T-helper 1 cell (primary cell): ENCODE measurements around the gene IFNL2.
"Not testable (repeated sequence)": the region's sequence is repeated elsewhere in the genome, so short reads cannot be mapped to it uniquely, and the experiment has no call there.

Source experiments
- DNase-seq, 5 donors: peaks; one replicate each; pipeline ENCODE4 v3.0.0-alpha.2; 2012 to 2020

Gene IFNL2

DNA sequence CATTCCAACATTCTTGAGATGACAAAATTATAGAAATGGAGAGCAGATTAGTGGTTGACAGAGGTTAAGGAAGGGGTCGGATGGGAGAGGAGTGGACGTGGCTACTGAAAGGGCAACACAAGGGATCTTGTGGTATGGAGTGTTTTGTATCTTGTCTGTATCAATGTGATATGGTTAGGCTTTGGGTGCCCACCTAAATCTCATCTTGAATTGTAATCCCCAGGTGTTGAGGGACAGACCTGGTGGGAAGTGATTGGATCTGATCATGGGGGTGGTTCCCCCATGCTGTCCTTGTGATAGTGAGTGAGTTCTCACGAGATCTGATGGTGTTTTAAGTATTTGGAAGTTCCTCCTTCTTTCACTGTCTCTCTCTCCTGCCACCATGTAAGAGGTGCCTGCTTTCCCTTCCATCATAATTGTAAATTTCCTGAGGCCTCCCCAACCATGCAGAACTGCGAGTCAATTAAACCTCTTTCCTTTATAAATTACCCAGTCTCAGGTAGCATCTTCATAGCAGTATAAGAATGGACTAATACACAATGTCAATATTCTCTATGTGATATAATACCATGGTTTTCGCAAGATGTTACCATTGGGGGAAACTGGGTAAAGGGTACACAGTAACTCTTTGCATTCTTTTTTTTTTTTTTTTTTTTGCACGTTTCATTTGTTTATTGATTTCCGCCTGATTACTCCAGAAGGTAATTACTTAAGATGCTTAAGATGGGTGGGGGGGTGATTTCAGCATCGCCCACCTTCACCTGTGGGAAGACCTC lies 14.6 kb upstream of the IFNL2 start:
- DNase-seq = no peak

DNA sequence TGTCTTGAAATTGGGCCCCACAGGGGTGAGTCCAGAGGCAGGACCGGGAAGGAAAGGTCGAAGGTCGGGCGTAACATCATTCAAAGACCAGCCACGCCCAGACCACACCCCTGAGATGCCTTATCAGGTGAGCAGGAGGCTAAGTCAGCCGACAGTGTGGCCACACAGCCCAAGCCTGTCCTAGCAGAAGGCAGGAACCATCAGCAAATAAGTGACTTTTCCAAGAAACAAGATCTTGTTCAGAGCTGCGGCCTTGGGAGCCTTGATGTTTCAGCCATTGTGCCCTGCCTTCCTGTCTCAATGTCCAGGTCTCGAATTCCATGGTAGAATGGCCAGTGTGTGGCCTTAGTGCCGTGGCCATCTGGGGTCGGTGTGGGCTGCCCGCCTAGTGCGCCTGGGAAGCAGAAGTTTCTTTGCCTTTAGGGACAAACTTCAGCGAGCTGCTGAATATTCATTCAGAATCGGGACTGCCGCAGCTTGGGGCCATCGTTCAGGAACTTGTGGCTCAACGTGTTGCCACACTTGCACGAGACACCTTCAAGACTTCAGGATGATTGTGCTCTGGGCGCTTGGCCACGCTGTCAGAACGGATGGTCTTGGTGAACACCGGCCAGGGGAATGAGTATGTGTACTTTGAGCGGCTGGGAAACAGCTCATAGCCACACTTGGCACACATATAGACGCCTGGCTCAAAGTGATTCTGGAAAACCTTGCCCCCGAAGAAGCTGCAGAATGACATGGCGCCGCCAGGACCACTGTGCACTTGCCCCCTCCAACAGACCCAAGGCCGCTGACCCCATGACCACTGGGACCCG lies 13.5 kb upstream of the IFNL2 start:
- no peak for DNase-seq

DNA sequence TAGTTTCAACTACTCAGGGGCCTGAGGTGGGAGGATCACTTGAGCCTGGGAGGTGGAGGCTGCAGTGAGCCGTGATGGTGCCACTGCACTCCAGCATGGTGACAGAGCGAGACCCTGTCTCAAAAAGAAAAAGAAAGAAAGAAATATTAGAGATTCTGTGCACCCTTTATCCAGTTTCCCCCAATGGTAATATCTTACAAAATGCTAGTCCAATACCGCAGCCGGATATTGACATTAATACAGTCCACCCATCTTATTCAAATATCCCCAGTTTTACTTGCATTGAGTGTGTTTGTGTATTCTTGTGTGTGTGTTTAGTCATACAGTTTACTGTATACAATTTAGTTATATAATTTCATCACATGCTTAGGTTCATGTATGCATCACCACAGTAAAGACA lies 11.0 kb upstream of the IFNL2 start:
- no peak for DNase-seq

DNA sequence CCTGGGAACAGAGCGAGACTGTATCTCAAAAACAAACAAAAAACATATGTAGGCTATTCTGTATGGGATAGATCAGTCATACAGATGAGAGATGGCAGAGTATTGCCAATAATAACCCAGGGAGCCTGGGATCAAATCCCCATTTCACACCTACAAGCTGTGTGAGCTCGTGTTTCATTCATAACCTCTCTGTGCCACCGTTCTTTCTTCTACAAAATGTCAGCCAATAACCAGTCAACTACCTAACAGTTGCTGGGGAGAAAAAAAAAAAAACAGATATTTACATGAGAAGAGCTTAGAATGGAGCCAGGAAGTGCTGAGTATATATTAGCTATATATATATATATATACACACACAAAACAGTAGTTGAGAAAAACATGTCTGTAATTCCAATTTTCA lies 6.5 kb upstream of the IFNL2 start:
- no peak for DNase-seq

DNA sequence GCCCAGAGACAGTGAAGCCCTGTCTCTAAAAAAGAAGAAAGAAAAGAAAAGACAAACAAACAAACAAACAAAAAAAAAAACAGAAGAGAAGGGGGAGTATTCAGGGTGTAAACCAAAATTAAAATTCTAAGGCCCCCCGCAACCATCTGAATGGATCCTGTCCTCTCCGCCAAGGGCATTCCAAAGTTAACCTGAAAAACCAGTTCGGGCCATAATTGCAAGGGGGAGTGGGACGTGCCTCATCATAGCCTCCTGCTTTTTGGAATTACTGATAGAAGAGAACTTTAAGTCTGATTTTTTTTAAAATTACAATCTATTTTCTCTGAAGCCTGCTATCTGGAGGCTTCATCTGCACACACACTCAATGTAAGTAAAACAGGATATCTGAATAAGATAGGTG lies 5.7 kb upstream of the IFNL2 start:
- DNase-seq = no peak

DNA sequence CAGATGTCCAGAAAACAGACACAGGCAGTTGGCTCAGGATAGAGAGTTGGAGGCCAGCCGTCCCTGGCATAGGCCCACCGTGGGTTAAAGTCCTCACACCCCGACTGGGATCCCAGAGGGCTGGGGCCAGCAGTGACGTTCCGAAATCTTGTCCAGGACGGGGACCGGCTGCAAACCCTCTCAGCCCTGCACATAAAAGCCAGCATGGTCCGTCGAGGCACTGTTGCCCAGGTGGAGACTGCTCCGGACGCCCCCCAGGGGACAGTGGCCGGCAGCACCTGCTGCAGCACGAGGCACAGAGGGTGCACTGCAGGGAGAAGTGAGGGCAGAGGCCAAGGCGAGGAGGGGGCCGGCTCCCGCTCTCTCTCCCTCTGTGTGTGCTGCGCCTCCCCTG lies 4.3 kb upstream of the IFNL2 start:
- DNase-seq = no peak

DNA sequence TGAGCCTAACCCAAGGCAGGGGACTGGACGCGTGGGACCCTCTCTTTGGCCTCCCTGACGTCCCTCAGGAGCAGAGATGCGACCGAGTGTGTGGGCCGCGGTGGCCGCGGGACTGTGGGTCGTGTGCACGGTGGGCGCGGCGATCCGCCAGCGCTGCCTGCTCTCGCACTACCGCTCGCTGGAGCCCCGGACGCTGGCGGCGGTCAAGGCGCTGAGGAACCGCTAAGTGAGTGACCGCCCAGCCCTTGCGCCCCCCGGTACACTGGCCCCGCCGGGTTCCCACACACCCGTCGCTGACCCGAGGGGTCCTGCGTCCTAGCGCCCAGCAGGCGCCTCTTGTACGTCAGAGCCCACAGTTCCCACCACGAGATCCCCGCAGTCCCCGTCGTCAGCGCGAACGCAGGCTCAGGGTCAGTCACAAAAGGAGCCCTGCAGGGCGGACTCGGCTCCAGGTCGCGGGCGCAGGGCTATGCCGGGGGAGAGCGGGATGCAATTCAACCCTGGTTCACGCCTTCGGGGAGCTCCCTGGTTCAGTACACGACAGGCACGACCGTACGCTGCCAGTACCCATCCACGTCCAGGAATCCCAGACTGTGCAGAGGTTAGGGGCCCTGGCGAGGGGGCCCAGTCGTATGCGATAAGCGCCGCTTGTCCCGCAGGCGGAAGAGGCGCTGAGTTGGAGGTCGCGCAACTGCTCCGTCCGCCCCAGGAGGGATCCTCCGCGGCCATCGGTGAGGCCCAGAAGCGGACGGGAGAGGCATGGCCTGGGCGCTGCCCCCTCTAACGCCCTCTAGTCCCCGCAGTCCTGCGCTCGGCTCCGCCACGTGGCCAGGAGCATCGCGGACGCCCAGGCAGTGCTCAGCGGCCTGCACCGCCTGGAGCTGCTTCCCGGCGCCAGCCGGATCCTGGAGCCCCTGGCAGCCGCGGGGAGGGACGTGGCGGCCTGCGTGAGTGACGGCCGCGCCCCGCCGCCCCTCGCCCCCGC lies 3.6 kb upstream of the IFNL2 start:
- DNase-seq = no peak

DNA sequence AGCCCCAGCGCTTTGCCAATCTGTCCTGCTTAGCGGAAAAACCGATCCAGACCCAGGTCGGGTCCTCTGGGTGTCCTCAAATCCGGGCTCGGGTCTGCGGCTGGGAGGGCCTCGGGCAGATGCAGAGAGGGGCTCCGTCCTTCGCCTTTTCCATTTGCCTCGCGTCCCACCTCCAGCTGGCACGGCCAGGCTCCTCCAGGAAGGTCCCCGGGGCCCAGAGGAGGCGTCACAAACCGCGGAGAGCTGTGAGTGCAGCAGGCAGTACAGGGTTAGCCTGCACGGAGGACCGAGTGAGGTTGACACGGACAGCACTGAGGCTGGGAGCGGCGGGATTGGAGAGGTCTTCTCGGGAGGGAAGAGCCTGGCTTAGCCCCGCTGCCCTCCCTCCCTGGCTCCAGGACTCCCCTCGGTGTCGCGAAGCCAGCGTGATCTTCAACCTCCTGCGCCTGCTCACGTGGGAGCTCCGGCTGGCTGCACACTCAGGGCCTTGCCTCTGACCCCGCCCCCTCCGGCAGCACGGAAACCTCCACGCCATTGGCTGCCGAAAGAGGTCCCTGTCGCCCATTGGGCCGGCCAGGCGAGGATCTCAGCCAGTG lies 2.8 kb upstream of the IFNL2 start:
- DNase-seq = no peak

DNA sequence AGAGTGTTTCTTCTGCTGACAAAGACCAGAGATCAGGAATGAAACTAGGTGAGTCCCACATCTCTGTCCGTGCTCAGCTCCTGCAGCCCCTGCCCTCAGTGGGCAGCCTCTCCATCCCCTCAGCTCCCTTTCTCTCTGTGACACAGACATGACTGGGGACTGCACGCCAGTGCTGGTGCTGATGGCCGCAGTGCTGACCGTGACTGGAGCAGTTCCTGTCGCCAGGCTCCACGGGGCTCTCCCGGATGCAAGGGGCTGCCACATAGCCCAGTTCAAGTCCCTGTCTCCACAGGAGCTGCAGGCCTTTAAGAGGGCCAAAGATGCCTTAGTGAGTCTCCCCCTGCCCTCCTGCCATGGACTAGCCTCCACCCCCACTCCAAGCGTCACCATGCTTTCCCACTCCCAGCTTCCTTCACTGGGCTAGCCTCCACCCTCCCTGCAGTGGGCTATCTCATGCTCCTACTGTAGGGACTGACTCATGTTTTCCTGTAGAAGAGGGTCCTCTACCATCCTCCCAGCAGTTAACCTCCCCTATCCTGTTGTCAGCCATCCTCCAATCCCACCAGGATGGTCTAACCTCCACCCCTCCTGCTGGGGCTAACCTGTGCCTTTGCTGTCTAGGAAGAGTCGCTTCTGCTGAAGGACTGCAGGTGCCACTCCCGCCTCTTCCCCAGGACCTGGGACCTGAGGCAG lies 481 bp downstream of the IFNL2 start:
- not testable (repeated sequence) for DNase-seq

DNA sequence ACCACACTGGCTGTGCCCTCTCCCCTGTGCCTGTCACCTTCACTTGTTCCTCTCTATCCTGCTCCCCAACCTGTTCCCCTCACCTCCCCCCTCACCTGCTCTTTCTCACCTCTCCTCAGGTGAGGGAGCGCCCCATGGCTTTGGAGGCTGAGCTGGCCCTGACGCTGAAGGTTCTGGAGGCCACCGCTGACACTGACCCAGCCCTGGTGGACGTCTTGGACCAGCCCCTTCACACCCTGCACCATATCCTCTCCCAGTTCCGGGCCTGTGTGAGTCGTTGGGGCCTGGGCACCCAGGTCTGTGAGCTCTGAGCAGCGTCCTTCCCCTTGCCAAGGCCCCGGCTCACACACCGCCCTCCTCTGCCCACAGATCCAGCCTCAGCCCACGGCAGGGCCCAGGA lies 1.2 kb downstream of the IFNL2 start:
- not testable (repeated sequence) for DNase-seq

DNA sequence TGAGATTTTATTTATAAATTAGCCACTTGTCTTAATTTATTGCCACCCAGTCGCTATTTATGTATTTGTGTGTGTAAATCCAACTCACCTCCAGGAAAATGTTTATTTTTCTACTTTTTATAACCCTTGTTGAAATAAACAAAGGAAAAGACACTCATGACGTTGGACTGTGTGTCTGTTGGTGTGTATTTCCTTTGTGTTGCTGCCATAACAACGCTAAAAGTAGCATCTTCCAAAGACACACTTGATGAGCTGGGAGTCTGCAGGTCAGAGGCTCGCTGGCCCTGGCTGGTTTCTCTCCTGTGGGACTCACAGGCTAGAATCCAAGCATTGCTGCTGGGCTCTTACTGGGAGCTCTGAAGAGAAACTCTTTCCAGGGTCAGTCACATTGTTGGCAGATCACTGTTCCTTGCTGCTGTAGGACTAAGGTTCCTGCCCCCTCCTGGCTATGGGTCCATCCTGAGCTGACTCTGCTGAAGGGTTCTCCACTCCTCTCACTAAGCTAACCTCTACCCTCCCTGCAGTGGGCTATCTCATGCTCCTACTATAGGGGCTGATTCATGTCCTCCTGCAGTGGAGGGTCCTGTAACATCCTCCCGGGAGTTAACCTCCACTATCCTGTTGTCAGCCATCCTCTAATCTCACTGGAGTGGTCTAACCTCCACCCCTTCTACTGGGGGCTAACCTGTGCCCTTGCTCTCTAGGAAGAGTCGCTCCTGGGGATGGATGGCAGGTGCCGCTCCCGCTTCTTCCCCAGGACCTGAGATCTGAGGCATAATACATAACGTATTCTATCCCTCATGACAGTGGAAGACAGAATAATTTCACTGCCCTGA lies 2.1 kb downstream of the IFNL2 start:
- no peak for DNase-seq

DNA sequence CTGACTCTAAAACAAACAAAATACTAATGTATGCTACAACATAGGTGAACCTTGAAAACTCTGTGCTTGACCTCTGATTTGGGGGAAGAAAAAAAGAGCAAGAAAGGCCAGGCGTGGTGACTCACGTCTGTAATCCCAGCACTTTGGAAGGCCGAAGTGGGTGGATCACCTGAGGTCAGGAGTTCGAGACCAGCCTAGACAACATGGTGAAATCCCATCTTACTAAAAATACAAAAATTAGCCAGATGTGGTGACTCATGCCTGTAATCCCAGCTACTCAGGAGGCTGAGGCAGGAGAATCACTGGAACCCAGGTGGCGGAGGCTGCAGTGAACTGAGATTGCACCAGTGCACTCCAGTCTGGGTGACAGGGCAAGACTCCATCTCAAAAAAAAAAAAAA lies 5.7 kb downstream of the IFNL2 start:
- not testable (repeated sequence) for DNase-seq

DNA sequence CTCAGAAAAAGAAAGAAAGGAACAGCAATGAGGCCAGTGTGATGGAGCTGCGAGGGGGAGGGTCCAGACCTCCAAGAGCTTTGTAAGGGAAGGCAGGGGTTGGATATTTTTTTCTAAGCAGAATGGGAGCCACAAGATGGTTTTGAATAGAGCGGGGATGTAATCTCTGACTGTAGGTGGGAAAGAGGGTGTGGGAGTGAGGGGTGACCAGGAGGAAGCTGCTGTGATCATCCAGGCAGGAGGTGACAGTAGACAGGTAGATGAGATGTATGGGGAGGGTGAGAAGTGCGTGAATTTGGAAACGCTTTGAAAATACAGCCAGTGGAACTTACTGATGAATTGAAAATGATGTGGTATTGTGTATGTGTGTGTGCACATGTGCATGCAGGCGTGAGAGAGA lies 7.4 kb downstream of the IFNL2 start:
- no peak for DNase-seq

DNA sequence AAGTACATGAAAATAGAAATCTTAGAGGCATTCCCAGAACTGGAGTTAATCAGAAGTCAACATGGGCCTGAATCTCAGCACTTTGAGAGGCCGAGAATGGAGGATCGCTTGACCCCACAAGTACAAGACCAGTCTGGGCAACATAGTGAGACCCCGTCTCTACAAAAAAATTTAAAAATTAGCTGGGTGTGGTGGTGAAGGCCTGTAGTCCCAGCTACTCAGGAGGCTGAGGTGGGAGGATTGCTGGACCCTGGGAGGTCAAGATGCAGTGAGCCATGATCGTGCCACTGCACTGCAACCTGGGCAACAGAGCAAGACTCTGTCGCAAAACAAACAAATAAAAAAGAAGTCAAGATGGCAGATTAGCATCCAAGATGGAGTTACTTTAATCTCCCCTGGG lies 8.5 kb downstream of the IFNL2 start:
- no peak for DNase-seq

DNA sequence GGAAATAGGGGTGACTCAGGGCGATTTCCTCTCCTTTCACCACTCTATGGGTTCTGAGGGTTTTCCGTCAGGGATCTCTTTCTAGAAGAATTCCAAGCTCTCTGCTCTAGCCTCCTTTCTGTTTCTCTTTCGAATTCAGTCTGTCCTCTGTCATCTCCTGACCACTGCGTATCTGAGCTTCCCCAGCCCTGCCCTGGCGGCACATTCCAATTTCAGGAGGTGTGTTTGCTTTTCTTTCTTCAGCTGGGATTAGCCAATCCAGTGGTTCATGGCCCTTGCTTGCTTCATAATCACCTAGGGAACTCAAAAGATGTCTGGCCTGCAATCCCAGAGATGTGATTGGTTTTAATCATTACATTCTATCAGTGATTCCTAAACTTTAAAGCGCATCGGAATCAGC lies 9.4 kb downstream of the IFNL2 start:
- no peak for DNase-seq

DNA sequence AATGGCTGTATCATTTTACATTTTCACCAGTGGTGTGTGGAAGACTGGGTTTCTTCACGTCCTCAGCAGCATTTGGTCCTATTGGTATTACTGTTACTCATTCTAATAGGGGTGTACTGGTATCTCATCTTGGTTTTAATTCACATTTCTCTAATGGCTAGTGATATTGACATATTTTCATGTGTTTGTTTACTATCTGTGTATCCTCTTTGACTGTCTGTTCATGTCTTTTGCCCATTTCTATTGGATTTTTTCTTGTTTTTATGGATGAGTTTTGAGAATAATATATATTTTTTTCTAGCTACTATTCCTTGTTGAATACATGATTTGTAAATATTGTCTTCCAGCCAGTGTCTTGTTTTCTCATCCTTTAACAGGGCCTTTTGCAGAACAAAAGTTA lies 13.8 kb downstream of the IFNL2 start:
- no peak for DNase-seq

DNA sequence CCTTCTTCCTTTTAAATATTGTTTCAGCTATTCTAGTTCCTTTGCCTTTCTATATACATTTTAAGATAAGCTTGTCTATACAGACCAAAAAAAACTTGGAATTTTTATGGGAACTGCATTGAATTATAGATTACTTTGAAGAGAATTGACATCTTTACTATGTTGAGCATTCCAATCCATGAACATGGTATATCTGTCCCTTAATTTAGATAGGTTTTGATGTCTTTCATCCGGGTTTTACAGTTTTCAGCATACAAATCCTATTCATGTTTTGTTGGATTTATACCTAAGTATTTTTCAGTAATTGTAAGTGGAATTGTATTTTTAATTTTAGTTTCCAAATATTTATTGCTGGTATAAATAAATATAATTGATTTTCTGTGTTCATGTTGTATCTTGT lies 15.8 kb downstream of the IFNL2 start:
- no peak for DNase-seq

DNA sequence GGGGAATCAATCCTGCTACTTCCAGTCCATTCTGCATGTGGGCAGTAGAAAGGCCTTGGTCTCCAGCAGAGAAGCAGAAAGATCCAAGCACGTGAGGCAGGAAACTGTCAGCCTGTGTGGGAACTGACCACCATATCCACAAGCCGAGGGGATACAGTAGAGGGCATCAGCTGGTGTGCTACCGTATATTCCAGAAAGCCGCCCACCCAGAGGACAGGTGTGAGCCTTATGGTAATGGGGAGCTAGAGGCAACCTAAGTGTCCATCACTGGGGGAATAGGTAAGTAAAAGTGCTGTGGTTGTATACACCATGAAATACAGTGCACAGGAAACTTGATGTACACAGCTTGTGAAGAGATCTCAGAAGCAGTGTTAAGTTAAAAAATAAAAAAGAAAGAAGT lies 25.2 kb downstream of the IFNL2 start:
- no peak for DNase-seq

DNA sequence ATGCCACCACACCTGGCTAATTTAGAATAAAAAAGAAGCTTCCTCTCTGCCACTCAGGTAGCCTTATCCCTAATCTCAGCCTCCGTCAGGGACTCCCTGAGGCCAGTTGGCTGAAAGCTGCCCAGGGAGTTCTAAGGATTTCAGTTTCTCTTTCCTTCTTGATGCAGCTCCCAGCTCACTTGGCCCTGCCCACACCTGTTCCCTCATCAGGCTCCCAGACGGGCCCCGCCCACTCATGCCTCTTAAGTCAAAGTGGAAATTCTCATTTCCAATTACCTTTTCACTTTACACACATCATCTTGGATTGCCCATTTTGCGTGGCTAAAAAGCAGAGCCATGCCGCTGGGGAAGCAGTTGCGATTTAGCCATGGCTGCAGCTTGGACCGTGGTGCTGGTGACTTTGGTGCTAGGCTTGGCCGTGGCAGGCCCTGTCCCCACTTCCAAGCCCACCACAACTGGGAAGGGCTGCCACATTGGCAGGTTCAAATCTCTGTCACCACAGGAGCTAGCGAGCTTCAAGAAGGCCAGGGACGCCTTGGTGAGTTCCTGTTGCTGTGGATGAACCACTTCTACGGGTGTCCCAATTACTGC lies 28.0 kb downstream of the IFNL2 start, which contains the start of gene IFNL1:
Gene IFNL1, plus strand, starts transcription at position 353 of the 591 bp plus-strand sequence. Its CDS starts 15 bp downstream, at position 368.
- DNase-seq = no peak

DNA sequence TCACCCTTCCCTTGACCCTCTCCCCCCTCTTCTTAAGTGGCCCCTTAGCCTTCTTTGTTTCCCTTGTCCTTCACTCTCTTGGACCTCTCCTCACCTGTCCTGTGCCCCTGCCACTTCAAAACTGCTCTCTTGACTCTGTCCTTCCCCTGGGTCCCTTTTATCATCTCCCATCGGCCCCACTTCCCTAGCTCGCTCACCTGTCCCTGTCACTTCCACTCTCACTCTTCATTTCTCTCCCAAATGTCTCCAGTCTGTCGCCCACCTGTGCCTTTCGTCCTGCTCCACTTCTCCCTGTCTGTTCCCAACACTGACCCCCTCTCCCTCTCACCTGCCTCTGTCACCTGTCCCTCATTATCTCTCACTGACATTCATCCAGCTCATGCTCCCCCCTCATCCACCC lies 28.7 kb downstream of the IFNL2 start:
- DNase-seq = no peak
